ENCODE measurements around the gene DDX55.
A peak's percentile ranks its signal among the peaks of the same experiment; 100 is the strongest.
"Not testable (repeated sequence)": the region's sequence is repeated elsewhere in the genome, so short reads cannot be mapped to it uniquely, and the experiment has no call there.

DDX55 gene

GRCh38 chr12:123602651-123603195 lies 824 bp downstream of the DDX55 start:
- no peak for DNase-seq (ENCODE audit: low read depth, low spot score)
- H3K27ac ChIP-seq: no peak overlapping the region
- H3K9ac ChIP-seq (ENCODE audit: insufficient read length): peak overlapping the region; percentile 92
- peak overlapping the region; percentile 88 for H3K4me3 ChIP-seq
- peaks cover 49% of the 10 kb centered on the region for H3K36me3 ChIP-seq (ENCODE audit: insufficient read depth, low read length)
- H3K9me3 ChIP-seq (ENCODE audit: low read depth, low read length): no peaks in the 10 kb centered on the region
- TF ChIP-seq POLR2AphosphoS5 (IDR thresholded peaks at IDR 0.05; ENCODE audit: borderline replicate concordance, low read depth, low read length) (no peak), EZH2 (IDR thresholded peaks at IDR 0.05) (no peak), FOXP2 (optimal IDR thresholded peaks at IDR 0.05; ENCODE audit: control extremely low read depth, extremely low read length, insufficient read depth) (no peak)

- H3K27ac ChIP-seq; DNase-seq (ENCODE audit: low read depth, low spot score); H3K9me3 ChIP-seq (ENCODE audit: low read depth, low read length); H3K9ac ChIP-seq (ENCODE audit: insufficient read length): not testable (repeated sequence)
- Histone ChIP-seq H3K4me3 (peak overlapping the region; percentile 88; the same call in 1 of the 2 replicates), H3K36me3 (ENCODE audit: insufficient read depth, low read length) (peaks cover 49% of the 10 kb centered on the region)
Measured at GRCh38 chr12:123603495-123603894, 1.6 kb downstream of the DDX55 start.

- H3K9me3 ChIP-seq (ENCODE audit: low read depth, low read length): no peaks in the 10 kb centered on the region
- no peak overlapping the region for H3K4me3 ChIP-seq
- no peak for DNase-seq (ENCODE audit: low read depth, low spot score)
- no peak overlapping the region for H3K27ac ChIP-seq
- peaks cover 86% of the 10 kb centered on the region for H3K36me3 ChIP-seq (ENCODE audit: insufficient read depth, low read length)
- H3K9ac ChIP-seq (ENCODE audit: insufficient read length): no peak overlapping the region
- no peak for TF ChIP-seq EZH2 (IDR thresholded peaks at IDR 0.05)
- TF ChIP-seq POLR2AphosphoS5 (IDR thresholded peaks at IDR 0.05; ENCODE audit: borderline replicate concordance, low read depth, low read length): no peak
- TF ChIP-seq FOXP2 (optimal IDR thresholded peaks at IDR 0.05; ENCODE audit: control extremely low read depth, extremely low read length, insufficient read depth): no peak
Measured at GRCh38 chr12:123607756-123608155, 5.9 kb downstream of the DDX55 start.

GRCh38 chr12:123608182-123608581 lies 6.3 kb downstream of the DDX55 start:
- peaks cover 90% of the 10 kb centered on the region for H3K36me3 ChIP-seq (ENCODE audit: insufficient read depth, low read length)
- H3K4me3 ChIP-seq: no peak overlapping the region
- no peak for DNase-seq (ENCODE audit: low read depth, low spot score)
- H3K9ac ChIP-seq (ENCODE audit: insufficient read length): no peak overlapping the region
- H3K9me3 ChIP-seq (ENCODE audit: low read depth, low read length): no peaks in the 10 kb centered on the region
- H3K27ac ChIP-seq: no peak overlapping the region
- TF ChIP-seq EZH2 (IDR thresholded peaks at IDR 0.05) (no peak), POLR2AphosphoS5 (IDR thresholded peaks at IDR 0.05; ENCODE audit: borderline replicate concordance, low read depth, low read length) (no peak), FOXP2 (optimal IDR thresholded peaks at IDR 0.05; ENCODE audit: control extremely low read depth, extremely low read length, insufficient read depth) (no peak)

- DNase-seq (ENCODE audit: low read depth, low spot score): no peak
- H3K36me3 ChIP-seq (ENCODE audit: insufficient read depth, low read length): peaks cover 91% of the 10 kb centered on the region
- H3K4me3 ChIP-seq: no peak overlapping the region
- no peaks in the 10 kb centered on the region for H3K9me3 ChIP-seq (ENCODE audit: low read depth, low read length)
- TF ChIP-seq EZH2 (IDR thresholded peaks at IDR 0.05): no peak
- TF ChIP-seq POLR2AphosphoS5 (IDR thresholded peaks at IDR 0.05; ENCODE audit: borderline replicate concordance, low read depth, low read length): no peak
- no peak for TF ChIP-seq FOXP2 (optimal IDR thresholded peaks at IDR 0.05; ENCODE audit: control extremely low read depth, extremely low read length, insufficient read depth)
- H3K9ac ChIP-seq (ENCODE audit: insufficient read length): no peak overlapping the region
- H3K27ac ChIP-seq: 0 out of 2 replicates have a peak overlapping the region, but pooled peaks have one; percentile 31
Measured at GRCh38 chr12:123614110-123614509, 12.2 kb downstream of the DDX55 start.

- Histone ChIP-seq H3K36me3 (ENCODE audit: insufficient read depth, low read length) (peaks cover 91% of the 10 kb centered on the region), H3K27ac (0 out of 2 replicates have a peak overlapping the region, but pooled peaks have one; percentile 5), H3K9ac (ENCODE audit: insufficient read length) (no peak overlapping the region), H3K9me3 (ENCODE audit: low read depth, low read length) (no peaks in the 10 kb centered on the region), H3K4me3 (no peak overlapping the region)
- DNase-seq (ENCODE audit: low read depth, low spot score): no peak
- TF ChIP-seq FOXP2 (optimal IDR thresholded peaks at IDR 0.05; ENCODE audit: control extremely low read depth, extremely low read length, insufficient read depth) (no peak), POLR2AphosphoS5 (IDR thresholded peaks at IDR 0.05; ENCODE audit: borderline replicate concordance, low read depth, low read length) (no peak), EZH2 (IDR thresholded peaks at IDR 0.05) (no peak)
Measured at GRCh38 chr12:123614531-123614930, 12.6 kb downstream of the DDX55 start.

- Histone ChIP-seq H3K36me3 (ENCODE audit: insufficient read depth, low read length) (peaks cover 95% of the 10 kb centered on the region), H3K27ac (no peak overlapping the region), H3K9ac (ENCODE audit: insufficient read length) (no peak overlapping the region), H3K4me3 (no peak overlapping the region), H3K9me3 (ENCODE audit: low read depth, low read length) (no peaks in the 10 kb centered on the region)
- no peak for DNase-seq (ENCODE audit: low read depth, low spot score)
- no peak for TF ChIP-seq POLR2AphosphoS5 (IDR thresholded peaks at IDR 0.05; ENCODE audit: borderline replicate concordance, low read depth, low read length)
- no peak for TF ChIP-seq EZH2 (IDR thresholded peaks at IDR 0.05)
- TF ChIP-seq FOXP2 (optimal IDR thresholded peaks at IDR 0.05; ENCODE audit: control extremely low read depth, extremely low read length, insufficient read depth): no peak
Measured at GRCh38 chr12:123617144-123617543, 15.2 kb downstream of the DDX55 start.

- Histone ChIP-seq H3K27ac (no peak overlapping the region), H3K9ac (ENCODE audit: insufficient read length) (no peak overlapping the region), H3K9me3 (ENCODE audit: low read depth, low read length) (no peaks in the 10 kb centered on the region), H3K36me3 (ENCODE audit: insufficient read depth, low read length) (peaks cover 95% of the 10 kb centered on the region), H3K4me3 (no peak overlapping the region)
- DNase-seq (ENCODE audit: low read depth, low spot score): no peak
- no peak for TF ChIP-seq POLR2AphosphoS5 (IDR thresholded peaks at IDR 0.05; ENCODE audit: borderline replicate concordance, low read depth, low read length)
- TF ChIP-seq EZH2 (IDR thresholded peaks at IDR 0.05): no peak
- no peak for TF ChIP-seq FOXP2 (optimal IDR thresholded peaks at IDR 0.05; ENCODE audit: control extremely low read depth, extremely low read length, insufficient read depth)
Measured at GRCh38 chr12:123617580-123617979, 15.7 kb downstream of the DDX55 start.

GRCh38 chr12:123621101-123621500 lies 19.2 kb downstream of the DDX55 start:
- Histone ChIP-seq H3K27ac (no peak overlapping the region), H3K36me3 (ENCODE audit: insufficient read depth, low read length) (peaks cover 79% of the 10 kb centered on the region), H3K9me3 (ENCODE audit: low read depth, low read length) (no peaks in the 10 kb centered on the region), H3K9ac (ENCODE audit: insufficient read length) (no peak overlapping the region), H3K4me3 (no peak overlapping the region)
- no peak for TF ChIP-seq FOXP2 (optimal IDR thresholded peaks at IDR 0.05; ENCODE audit: control extremely low read depth, extremely low read length, insufficient read depth)
- DNase-seq (ENCODE audit: low read depth, low spot score): no peak

All from SK-N-MC (cell line).